Neural cell (in vitro differentiated cells): ENCODE results near the gene PACSIN2.

Experiments used
- EP300 ChIP-seq: fragments of 450-650 bp; conservative IDR thresholded peaks from 2 replicates; pipeline ENCODE4 v1.6.1; 2014; ENCODE audit warnings: antibody characterized with exemption, mild to moderate bottlenecking, moderate library complexity; ENCODE audit not compliant: poor library complexity, severe bottlenecking
- POLR2AphosphoS5 ChIP-seq: IDR thresholded peaks from 2 replicates; pipeline ENCODE4 v1.6.1; 2012
- RAD21 ChIP-seq: fragments of 450-650 bp; conservative IDR thresholded peaks from 2 replicates; pipeline ENCODE4 v1.6.1; 2014; ENCODE audit warnings: antibody characterized with exemption, mild to moderate bottlenecking, moderate library complexity
- TF ChIP-seq, protein P1 (sequence below): fragments of 450-650 bp; IDR thresholded peaks from 2 replicates; pipeline ENCODE4 v1.5.1; 2014; ENCODE audit warnings: antibody characterized with exemption, mild to moderate bottlenecking, moderate library complexity; ENCODE audit not compliant: poor library complexity, severe bottlenecking
- TF ChIP-seq, protein P2 (sequence below): IDR thresholded peaks from 2 replicates; pipeline ENCODE4 v1.6.1; 2012; ENCODE audit warnings: borderline replicate concordance

DNA sequence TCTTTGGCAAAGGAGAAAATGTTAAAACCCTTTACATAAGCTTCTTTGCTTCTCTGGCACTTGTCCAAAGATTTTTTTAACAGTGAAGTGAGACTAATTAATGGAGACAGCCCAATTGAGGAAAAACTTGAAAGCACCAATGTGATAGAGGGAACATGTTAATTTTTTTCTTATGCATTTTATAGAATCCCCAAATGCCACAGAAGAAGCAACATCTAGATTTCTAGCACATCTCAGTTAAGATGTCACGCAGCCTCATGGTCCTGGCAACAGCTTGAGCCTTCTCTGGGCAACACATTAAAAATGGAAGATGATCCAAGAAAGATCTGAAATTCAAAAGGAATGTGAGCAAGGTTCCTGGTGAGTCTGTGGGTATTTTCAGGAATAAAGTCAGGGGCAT is 48.5 kb downstream of the PACSIN2 start:
- TF ChIP-seq, protein P1, sequence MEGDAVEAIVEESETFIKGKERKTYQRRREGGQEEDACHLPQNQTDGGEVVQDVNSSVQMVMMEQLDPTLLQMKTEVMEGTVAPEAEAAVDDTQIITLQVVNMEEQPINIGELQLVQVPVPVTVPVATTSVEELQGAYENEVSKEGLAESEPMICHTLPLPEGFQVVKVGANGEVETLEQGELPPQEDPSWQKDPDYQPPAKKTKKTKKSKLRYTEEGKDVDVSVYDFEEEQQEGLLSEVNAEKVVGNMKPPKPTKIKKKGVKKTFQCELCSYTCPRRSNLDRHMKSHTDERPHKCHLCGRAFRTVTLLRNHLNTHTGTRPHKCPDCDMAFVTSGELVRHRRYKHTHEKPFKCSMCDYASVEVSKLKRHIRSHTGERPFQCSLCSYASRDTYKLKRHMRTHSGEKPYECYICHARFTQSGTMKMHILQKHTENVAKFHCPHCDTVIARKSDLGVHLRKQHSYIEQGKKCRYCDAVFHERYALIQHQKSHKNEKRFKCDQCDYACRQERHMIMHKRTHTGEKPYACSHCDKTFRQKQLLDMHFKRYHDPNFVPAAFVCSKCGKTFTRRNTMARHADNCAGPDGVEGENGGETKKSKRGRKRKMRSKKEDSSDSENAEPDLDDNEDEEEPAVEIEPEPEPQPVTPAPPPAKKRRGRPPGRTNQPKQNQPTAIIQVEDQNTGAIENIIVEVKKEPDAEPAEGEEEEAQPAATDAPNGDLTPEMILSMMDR, result no peak
- TF ChIP-seq, protein P2, sequence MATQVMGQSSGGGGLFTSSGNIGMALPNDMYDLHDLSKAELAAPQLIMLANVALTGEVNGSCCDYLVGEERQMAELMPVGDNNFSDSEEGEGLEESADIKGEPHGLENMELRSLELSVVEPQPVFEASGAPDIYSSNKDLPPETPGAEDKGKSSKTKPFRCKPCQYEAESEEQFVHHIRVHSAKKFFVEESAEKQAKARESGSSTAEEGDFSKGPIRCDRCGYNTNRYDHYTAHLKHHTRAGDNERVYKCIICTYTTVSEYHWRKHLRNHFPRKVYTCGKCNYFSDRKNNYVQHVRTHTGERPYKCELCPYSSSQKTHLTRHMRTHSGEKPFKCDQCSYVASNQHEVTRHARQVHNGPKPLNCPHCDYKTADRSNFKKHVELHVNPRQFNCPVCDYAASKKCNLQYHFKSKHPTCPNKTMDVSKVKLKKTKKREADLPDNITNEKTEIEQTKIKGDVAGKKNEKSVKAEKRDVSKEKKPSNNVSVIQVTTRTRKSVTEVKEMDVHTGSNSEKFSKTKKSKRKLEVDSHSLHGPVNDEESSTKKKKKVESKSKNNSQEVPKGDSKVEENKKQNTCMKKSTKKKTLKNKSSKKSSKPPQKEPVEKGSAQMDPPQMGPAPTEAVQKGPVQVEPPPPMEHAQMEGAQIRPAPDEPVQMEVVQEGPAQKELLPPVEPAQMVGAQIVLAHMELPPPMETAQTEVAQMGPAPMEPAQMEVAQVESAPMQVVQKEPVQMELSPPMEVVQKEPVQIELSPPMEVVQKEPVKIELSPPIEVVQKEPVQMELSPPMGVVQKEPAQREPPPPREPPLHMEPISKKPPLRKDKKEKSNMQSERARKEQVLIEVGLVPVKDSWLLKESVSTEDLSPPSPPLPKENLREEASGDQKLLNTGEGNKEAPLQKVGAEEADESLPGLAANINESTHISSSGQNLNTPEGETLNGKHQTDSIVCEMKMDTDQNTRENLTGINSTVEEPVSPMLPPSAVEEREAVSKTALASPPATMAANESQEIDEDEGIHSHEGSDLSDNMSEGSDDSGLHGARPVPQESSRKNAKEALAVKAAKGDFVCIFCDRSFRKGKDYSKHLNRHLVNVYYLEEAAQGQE, result no peak
- TF ChIP-seq RAD21 (no peak), EP300 (no peak), POLR2AphosphoS5 (no peak)
